ENCODE measurements around the gene NOTUM. TPM values are rescaled to one million over a fixed set of nuclear protein-coding genes. Genes with fewer than 3 reads are reported as not detected.
A peak's percentile ranks its signal among the peaks of the same experiment; 100 is the strongest.
"Not testable (repeated sequence)": the region's sequence is repeated elsewhere in the genome, so short reads cannot be mapped to it uniquely, and the experiment has no call there.

NOTUM gene
- total RNA-seq, 1 experiment from 2014 or later: 1.4 TPM

DNA sequence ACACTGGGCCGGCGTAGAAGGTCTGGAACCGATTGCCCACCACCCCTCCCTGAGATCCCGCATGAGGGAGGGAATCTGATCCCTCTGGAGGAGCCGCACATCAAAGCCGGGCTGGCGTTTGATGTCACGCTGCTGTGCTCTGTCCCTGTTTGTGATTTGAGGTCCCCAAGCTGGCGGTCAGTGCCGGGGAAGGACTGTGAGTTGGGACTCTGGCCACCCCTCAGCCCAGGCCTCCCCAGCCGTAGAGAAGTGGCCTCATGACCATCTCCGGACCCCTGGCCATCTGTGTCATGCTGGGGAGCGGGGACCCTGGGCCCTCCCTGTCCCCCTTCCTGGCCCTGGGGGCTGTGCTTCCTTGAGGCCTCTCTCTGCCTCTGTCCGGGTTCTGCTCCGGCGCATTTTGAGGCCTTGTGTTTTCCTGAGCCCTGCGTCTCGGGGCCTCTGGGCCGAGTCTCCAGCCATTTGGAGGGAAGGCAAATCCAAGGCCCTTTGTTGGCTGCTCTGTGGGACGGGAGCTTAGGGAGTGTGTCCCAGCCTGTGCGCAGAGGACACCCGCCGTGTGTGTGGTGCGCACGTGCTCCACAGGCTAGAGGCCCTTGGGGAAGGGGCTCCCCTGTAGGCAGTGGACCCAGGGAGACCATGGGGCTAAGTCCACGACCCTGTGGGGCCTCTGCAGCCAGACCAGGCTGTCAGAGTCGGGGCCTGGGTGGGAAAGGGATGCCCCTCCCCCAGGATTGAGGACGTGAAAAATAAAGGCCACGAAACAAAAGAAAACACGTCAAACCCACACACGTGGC lies 31.5 kb upstream of the NOTUM start:
- DNase-seq (ENCODE audit: low read depth in 1 of 2, low spot score in 2 of 2): no peak
- Histone ChIP-seq H3K36me3 (peaks cover 47% of the 10 kb centered on the region), H3K27ac (no peak overlapping the region), H3K27me3 (replicated peaks) (no peaks in the 10 kb centered on the region), H3K4me3 (no peak overlapping the region), H3K9me3 (replicated peaks) (peaks cover 5% of the 10 kb centered on the region; the same call in 1 of the 2 replicates), H3K4me1 (replicated peaks) (peaks cover 17% of the 10 kb centered on the region)

DNA sequence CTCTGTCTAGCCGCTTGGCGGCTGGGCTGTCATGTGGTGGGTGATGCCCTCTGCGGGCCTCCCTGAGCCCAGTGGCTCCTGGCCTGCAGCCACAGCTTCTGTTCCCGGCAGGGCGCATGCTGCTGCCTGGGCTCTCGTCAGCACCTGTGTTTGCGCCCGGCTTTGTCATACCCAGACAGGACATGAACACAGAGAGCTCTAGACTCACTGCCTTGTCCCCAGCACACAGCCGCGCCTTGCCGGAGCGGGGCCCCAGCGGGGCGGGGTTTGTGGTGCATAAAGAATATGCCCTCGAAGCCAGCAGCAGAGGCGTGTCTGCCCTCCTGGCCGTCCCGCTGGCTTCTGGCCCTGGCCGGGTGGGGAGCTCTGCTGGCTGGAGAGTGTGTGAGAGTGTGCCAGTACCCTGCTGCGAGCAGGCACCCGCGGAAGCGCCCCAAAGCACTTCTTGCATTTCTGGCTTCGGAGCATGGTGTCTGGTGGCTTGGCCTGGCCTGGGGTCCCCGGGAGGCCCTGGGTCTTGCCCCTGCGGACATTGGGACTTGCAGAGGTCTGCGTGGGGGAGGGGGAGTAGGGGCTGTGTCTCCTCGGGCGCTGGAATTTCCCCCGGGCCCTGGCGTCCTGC lies 30.8 kb upstream of the NOTUM start:
- Histone ChIP-seq H3K9me3 (replicated peaks) (peaks cover 5% of the 10 kb centered on the region; the same call in 1 of the 2 replicates), H3K27ac (no peak overlapping the region), H3K27me3 (replicated peaks) (no peaks in the 10 kb centered on the region), H3K4me1 (replicated peaks) (peaks cover 17% of the 10 kb centered on the region), H3K36me3 (peaks cover 46% of the 10 kb centered on the region), H3K4me3 (no peak overlapping the region)
- no peak for DNase-seq (ENCODE audit: low read depth in 1 of 2, low spot score in 2 of 2)

DNA sequence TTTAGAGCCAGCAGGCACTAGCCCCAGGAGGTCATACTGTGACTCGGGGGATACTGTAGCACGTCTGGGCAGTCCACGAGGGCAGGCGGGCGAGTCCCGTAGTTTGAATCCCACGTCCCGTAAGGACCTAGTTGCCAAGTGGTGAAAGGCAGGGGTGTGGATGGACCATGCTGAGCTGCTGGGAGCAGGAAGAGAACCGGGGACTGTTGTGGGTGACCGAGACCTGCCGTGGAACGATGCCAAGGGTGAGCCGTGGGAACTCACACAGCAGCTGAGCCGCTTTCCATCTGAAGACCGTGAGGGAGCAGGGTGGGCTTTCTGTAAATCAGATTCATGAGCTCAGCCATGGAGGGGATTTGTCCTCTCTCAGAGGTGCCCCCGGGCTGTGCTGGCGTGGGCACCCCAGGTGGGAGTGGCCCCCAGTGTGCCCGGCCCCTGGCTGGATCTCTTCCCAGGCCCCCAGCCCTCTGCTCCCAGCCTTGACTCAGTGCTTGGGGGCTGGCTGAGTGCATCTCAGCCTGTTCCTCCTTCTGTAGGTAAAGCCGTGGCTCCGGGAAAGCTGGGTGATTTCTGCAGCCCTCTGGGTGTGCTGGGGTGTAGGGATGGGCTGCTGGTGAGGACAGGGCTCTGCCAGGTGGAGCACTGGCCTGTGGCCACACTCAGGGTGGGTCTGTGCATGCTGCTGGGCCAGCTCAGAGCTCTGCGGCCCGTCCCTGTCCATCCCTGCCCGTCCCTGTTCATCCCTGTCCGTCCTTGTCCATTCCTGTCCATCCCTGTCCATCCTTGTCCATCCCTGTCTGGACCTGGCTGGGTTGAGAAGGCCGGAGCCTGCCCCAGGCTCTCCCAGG lies 30.1 kb upstream of the NOTUM start:
- Histone ChIP-seq H3K27me3 (replicated peaks) (no peaks in the 10 kb centered on the region), H3K27ac (no peak overlapping the region), H3K4me1 (replicated peaks) (peaks cover 17% of the 10 kb centered on the region), H3K4me3 (no peak overlapping the region), H3K9me3 (replicated peaks) (peaks cover 5% of the 10 kb centered on the region; the same call in 1 of the 2 replicates), H3K36me3 (peaks cover 46% of the 10 kb centered on the region)
- no peak for DNase-seq (ENCODE audit: low read depth in 1 of 2, low spot score in 2 of 2)

DNA sequence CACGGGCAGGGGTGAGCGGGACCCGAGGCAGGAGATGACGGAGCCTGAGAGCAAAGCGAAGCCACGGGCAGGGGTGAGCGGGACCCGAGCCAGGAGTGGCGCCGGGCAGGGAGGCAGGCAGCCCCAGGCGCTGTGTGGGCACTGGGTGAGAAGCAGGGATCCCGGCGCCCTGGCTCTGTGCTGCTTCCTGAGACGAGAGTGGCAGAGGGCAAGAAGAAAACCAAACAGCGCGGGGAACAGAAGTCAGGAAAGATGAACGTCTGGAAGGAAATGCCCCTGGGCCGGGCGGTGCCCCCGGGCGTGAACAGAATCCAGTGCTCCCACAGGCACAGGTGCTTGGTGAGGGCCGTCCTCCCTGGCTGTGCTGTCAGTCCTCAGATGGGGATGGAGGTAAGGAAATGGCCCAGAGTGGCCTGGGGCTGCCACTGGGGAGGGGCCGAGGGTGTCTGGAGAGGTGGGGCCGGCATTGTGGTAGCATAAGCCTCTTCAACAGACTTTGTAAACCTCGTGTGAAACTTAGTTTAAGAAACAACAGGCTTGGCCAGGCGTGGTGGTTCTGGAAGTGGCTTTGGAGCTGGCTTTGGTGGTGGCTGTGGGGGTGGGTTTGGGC lies 26.3 kb upstream of the NOTUM start:
- H3K27ac ChIP-seq: no peak overlapping the region
- H3K4me1 ChIP-seq (replicated peaks): no peaks in the 10 kb centered on the region
- peaks cover 53% of the 10 kb centered on the region for H3K36me3 ChIP-seq
- no peaks in the 10 kb centered on the region for H3K27me3 ChIP-seq (replicated peaks)
- no peak overlapping the region for H3K4me3 ChIP-seq
- peak in 1 of 2 experiments; percentile 48 for DNase-seq (ENCODE audit: low read depth in 1 of 2, low spot score in 2 of 2)
- H3K9me3 ChIP-seq (replicated peaks): peaks cover 5% of the 10 kb centered on the region; the same call in 1 of the 2 replicates

DNA sequence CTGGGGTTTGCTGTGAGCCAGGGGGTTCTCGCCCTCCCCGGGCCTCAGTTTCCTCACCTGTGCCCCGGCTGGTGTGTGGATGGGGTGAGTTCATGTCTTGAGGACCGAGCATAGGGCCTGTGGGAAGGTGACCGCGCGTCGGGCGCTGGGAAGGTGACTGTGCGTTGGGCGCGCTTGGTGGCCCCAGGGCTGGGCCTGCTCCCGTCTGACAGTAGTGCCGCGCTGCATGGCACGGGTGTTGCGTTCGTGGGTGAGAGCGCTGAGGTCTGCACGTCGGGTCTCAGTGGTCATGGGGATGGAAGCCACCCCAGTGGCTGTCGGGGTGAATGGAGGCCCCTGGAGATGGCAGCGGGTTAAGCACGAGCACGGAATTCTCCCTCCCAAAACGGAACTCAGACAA lies 25.6 kb upstream of the NOTUM start:
- no peaks in the 10 kb centered on the region for H3K27me3 ChIP-seq (replicated peaks)
- H3K9me3 ChIP-seq (replicated peaks): peaks cover 5% of the 10 kb centered on the region; the same call in 1 of the 2 replicates
- no peak overlapping the region for H3K4me3 ChIP-seq
- peaks cover 55% of the 10 kb centered on the region for H3K36me3 ChIP-seq
- H3K4me1 ChIP-seq (replicated peaks): no peaks in the 10 kb centered on the region
- no peak overlapping the region for H3K27ac ChIP-seq
- DNase-seq (ENCODE audit: low read depth in 1 of 2, low spot score in 2 of 2): no peak

DNA sequence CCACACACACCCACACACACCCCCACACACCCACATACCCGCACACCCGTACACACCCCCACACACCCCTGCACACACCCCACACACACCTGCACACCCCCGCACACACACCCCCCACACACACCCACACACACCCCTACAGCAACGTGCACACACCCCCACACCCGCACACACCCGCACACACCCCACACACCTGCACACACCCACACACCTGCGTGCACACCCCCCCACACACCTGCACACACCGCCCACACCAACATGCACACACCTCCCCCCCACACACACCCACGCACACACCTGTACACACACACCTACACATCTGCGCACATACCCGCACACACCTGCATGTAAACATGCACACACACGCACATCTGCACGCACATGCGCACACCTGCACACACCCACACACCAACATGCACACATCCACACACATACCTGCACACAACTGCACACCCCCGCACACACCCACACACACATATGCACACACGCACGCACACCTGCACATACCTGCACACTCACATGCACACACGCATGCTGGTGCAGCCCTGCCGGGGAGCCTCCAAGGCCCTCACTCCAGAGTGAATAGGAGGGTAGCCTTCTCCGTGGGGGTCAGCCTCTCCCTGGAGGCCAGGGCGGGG lies 23.9 kb upstream of the NOTUM start:
- H3K27ac ChIP-seq: no peak overlapping the region
- no peaks in the 10 kb centered on the region for H3K9me3 ChIP-seq (replicated peaks)
- no peak overlapping the region for H3K4me3 ChIP-seq
- DNase-seq (ENCODE audit: low read depth in 1 of 2, low spot score in 2 of 2): no peak
- no peaks in the 10 kb centered on the region for H3K4me1 ChIP-seq (replicated peaks)
- H3K36me3 ChIP-seq: peaks cover 51% of the 10 kb centered on the region
- H3K27me3 ChIP-seq (replicated peaks): no peaks in the 10 kb centered on the region

DNA sequence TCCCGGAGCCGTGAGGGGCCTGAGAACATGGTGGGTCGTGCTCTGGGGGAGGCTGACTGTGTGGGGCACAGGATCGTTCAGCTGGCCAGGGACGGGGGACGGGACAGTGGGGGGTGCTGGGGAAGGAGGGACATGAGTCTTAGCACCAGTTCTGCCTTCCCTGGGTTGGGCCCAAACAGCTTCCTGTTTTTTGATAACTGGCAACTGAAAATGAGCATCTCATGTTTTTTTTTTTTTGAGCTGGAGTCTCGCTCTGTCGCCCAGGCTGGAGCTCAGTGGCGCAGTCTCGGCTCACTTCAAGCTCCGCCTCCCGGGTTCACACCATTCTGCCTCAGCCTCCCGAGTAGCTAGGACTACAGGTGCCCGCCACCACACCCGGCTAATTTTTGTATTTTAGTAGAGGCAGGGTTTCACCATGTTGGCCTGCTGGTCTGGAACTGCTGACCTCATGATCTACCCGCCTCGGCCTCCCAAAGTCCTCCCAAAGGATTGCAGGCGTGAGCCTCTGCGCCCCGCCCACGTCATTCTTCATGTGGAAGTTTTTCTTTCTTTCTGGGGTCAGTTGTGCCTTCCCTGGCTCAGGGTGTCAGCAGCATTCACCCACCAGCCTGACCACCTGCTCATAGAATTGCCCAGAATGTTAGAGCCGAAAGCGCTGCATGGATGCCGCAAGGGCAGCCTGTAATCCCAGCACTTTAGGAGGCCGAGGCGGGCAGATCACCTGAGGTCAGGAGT lies 22.8 kb upstream of the NOTUM start:
- Histone ChIP-seq H3K27ac (no peak overlapping the region), H3K36me3 (peaks cover 51% of the 10 kb centered on the region), H3K27me3 (replicated peaks) (no peaks in the 10 kb centered on the region), H3K4me1 (replicated peaks) (peaks cover under 1% of the 10 kb centered on the region; the same call in 1 of the 2 replicates), H3K4me3 (no peak overlapping the region), H3K9me3 (replicated peaks) (no peaks in the 10 kb centered on the region)
- no peak for DNase-seq (ENCODE audit: low read depth in 1 of 2, low spot score in 2 of 2)

DNA sequence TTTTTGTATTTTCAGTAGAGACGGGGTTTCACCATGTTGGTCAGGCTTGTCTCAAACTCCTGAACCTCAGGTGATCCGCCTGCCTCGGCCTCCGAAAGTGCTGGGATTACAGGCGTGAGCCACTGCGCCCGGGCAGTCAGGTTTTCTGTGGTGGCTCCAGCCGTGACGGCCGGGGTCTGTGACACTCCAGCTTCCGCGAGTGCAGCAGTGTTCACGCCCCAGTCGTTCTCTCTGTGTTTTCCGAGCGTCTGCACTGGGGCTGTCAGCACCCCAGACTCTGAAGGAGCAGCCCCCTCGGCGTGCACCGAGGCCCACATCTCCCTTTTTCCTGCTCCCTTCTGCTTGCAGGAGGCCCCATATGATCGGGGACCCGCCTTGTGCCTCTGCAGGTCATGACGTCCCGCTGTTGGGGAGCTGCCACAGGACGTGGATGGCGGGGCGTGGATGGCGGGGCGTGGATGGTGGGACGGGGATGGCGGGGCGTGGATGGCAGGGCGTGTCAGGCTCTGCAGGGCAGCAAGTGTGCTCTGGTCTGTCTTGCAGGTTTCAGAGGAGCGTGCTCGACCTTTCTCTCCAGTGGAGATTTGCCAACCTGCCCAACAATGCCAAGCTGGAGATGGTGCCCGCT lies 22.1 kb upstream of the NOTUM start:
- Histone ChIP-seq H3K4me1 (replicated peaks) (peaks cover 7% of the 10 kb centered on the region), H3K4me3 (no peak overlapping the region), H3K27me3 (replicated peaks) (no peaks in the 10 kb centered on the region), H3K36me3 (peaks cover 51% of the 10 kb centered on the region), H3K9me3 (replicated peaks) (no peaks in the 10 kb centered on the region), H3K27ac (no peak overlapping the region)
- no peak for DNase-seq (ENCODE audit: low read depth in 1 of 2, low spot score in 2 of 2)

DNA sequence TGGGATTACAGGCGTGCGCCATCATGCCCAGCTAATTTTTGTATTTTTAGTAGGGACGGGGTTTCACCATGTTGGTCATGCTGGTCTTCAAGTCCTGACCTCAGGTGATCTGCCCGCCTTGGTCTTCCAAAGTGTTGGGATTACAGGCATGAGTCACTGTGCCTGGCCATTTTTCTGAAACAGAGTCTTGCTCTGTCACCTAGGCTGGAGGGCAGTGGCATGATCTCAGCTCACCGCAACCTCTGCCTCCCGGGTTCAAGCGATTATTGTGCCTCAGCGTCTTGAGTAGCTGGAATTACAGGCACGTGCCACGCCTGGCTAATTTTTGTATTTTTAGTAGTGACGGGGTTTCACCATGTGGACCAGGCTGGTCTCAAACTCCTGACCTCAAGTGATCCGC lies 20.5 kb upstream of the NOTUM start:
- H3K27ac ChIP-seq; H3K9me3 ChIP-seq (replicated peaks); H3K27me3 ChIP-seq (replicated peaks); DNase-seq (ENCODE audit: low read depth in 1 of 2, low spot score in 2 of 2); H3K4me3 ChIP-seq: not testable (repeated sequence)
- peaks cover 17% of the 10 kb centered on the region for H3K4me1 ChIP-seq (replicated peaks)
- peaks cover 51% of the 10 kb centered on the region for H3K36me3 ChIP-seq

DNA sequence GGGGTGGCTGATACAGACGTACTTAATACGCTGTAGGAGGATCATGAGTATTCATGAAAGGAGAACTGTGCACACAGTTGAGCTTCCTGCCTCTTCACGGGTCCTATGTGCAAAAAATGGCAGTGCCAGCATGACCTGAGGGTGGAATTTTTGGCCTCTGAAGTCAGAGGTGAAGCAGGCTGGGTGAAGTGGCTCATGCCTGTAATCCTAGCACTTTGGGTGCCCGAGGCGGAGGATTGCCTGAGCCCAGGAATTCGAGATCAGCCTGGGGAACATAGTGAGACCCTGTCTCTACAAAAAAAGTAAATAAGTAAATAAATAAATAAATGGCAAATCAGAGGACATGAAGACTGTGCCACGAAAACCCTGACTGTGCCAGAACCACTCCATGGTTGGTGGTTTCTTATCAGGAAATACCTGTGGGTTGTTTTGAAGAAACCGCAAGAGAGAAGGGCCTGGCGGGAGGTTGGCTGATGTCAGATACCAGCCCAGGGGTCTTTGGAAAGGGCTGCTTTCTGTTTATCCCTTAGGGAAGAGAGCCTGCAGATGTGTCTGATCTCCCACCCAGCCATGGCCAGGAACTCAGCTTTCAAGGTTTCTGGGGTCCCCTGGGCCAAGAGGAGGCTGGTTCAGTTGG lies 19.8 kb upstream of the NOTUM start:
- Histone ChIP-seq H3K27ac (no peak overlapping the region), H3K4me1 (replicated peaks) (peaks cover 17% of the 10 kb centered on the region), H3K9me3 (replicated peaks) (no peaks in the 10 kb centered on the region), H3K27me3 (replicated peaks) (no peaks in the 10 kb centered on the region), H3K36me3 (peaks cover 46% of the 10 kb centered on the region), H3K4me3 (no peak overlapping the region)
- DNase-seq (ENCODE audit: low read depth in 1 of 2, low spot score in 2 of 2): no peak

DNA sequence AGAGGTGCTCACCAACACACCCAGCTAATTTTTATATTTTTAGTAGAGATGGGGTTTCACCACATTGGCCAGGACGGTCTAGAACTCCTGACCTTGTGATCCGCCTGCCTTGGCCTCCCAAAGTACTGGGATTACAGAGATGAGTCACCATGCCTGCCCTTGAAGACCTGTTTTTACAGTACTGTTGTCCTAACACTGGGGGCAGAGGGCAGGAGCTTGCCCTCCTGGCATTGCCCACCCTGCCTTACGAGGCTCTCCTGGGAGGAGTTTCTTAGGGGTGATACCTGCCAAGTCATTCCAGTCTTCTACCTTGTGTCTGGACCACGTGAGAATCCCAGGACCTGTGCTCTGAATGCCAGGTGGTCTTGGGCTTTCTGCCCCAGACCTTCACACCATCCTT lies 19.1 kb upstream of the NOTUM start:
- Histone ChIP-seq H3K27ac (no peak overlapping the region), H3K4me3 (no peak overlapping the region), H3K4me1 (replicated peaks) (peaks cover 17% of the 10 kb centered on the region), H3K9me3 (replicated peaks) (no peaks in the 10 kb centered on the region), H3K36me3 (peaks cover 39% of the 10 kb centered on the region), H3K27me3 (replicated peaks) (no peaks in the 10 kb centered on the region)
- DNase-seq (ENCODE audit: low read depth in 1 of 2, low spot score in 2 of 2): no peak
